Gastrocnemius medialis (tissue), 4 donors: ENCODE results near the gene KLF7.

Source experiments
- POLR2A ChIP-seq, 2 donors: fragments of 450-650 bp; IDR thresholded peaks; one replicate each; pipeline ENCODE4 v1.6.1; 2017; ENCODE audit warnings: antibody characterized with exemption in 2 of 2, mild to moderate bottlenecking in 2 of 2, moderate library complexity in 2 of 2
- TF ChIP-seq, protein P1 (sequence below), 5 experiments: fragments of 450-650 bp in 3 of 5; fragments of 200-600 bp in 2 of 5; sonication (generic) in 2 of 5; IDR thresholded peaks in 4 of 5; conservative IDR thresholded peaks in 1 of 5; 1 replicate in 4 of 5; 2 replicates in 1 of 5; pipeline ENCODE4 v1.5.1; 2016 to 2019; ENCODE audit warnings: antibody characterized with exemption in 5 of 5, mild to moderate bottlenecking in 3 of 5, moderate library complexity in 3 of 5

DNA sequence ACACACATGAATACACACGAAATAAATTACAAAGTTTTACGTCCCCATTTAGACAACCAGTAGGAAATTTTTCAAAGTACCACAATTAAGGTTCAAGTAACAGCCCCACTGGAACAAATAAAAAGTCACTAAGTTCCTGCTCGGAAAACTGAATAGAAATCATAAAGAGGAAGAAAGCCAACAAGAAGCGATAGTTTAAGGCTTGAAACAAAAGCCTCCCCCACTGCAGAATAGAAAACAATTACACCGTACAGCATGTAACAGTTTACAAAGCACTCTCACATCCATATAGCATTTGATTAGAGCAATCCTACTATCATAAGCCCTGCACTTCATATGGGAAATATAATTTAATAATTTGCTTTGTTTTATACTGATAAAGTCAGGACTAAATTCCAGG, 15.5 kb downstream of the KLF7 start:
- TF ChIP-seq, protein P1, sequence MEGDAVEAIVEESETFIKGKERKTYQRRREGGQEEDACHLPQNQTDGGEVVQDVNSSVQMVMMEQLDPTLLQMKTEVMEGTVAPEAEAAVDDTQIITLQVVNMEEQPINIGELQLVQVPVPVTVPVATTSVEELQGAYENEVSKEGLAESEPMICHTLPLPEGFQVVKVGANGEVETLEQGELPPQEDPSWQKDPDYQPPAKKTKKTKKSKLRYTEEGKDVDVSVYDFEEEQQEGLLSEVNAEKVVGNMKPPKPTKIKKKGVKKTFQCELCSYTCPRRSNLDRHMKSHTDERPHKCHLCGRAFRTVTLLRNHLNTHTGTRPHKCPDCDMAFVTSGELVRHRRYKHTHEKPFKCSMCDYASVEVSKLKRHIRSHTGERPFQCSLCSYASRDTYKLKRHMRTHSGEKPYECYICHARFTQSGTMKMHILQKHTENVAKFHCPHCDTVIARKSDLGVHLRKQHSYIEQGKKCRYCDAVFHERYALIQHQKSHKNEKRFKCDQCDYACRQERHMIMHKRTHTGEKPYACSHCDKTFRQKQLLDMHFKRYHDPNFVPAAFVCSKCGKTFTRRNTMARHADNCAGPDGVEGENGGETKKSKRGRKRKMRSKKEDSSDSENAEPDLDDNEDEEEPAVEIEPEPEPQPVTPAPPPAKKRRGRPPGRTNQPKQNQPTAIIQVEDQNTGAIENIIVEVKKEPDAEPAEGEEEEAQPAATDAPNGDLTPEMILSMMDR (IDR thresholded peaks at IDR 0.05 in 4 of 5, conservative IDR thresholded peaks at IDR 0.05 in 1 of 5): no peak
- TF ChIP-seq POLR2A (IDR thresholded peaks at IDR 0.05): no peak
